HG03064 (cell line): ENCODE results near the gene CCDC9B.

Source experiments
- ATAC-seq: cut with Tn5 transposase; IDR thresholded peaks from one replicate; pipeline ENCODE4 v1.9.1; 2021; ENCODE audit warnings: low read depth; ENCODE audit not compliant: unreplicated experiment

Gene CCDC9B

DNA sequence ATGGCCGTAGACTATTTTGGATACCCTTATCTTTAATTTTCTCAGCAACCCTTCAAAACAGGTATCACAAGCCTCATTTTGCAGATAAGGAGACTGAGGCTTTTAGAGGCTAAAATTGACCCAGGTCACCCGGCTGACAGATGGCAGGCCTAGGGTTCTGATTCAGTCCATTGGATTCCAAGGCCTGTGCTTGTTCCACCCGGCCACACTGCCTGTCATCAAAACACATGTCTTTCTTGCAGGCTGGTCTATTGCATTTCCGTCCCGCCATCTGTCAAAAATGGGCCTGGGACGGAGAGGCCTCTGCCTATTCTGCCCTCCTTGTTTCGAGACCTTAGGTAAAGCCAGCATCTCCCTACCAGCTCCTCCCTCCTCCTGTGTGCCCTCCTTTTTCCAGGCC lies 9.1 kb downstream of the CCDC9B start:
- no peak for ATAC-seq

DNA sequence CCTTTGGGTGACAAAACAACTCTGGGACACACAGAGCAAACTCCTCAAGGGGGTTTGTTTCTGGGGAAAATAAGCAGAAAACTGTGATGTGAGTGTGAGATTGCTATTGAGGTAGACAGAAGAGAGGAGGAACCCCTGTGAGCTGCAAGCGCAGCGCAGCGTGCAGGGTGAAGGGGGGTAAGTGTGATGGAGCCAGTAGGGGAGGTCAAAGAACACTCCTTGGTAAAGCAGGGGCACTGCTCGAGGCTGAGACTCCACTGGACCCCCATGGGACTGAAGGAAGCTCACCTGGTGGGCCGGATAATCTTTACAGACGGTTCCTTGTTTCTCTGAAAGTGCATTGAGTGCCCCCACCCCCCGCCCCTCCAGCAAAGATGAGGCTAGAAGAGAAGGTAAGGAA lies 9.7 kb downstream of the CCDC9B start:
- ATAC-seq, result no peak

DNA sequence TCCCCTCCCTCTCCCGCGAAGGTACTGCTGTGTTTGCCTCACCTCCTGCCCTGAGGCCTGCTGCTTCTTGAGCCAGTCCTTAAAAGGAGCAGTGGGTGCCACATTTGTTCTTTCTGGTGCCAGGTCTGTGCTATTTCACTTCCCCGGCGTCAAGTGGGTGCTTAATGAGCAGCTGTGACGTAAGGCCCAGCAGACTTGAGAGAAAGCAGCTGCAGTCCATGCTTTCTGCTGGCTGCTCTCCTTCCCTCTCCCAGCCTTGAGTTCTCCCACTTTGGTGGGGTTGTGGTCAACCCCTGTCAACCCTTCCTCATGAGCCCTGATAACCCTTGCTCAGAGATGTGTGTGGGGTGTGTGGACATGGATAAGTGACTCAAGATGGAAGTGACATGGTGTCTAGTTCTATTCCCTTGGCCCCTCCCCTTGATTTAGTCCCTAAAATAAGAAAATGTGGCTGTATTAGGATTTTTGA lies 10.3 kb downstream of the CCDC9B start:
- ATAC-seq, result no peak

DNA sequence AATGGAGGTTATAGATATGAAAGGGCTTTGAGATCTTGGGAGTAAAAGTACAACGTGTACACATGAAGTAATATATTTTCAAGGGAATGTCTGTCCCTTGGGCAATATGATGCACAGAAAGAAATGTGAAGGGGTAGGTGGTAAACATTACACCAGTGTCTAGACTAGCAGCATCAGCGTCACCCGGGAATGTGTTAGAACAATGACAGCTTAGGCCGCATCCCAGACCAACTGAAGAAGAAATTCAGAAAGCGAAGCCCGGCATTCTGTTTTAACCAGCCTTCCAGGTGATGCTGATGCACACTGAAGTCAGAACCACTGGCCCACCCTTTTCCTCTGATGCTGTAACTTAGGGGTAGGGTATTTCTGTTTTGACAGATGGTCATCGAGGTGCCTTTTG lies 10.9 kb downstream of the CCDC9B start:
- no peak for ATAC-seq

DNA sequence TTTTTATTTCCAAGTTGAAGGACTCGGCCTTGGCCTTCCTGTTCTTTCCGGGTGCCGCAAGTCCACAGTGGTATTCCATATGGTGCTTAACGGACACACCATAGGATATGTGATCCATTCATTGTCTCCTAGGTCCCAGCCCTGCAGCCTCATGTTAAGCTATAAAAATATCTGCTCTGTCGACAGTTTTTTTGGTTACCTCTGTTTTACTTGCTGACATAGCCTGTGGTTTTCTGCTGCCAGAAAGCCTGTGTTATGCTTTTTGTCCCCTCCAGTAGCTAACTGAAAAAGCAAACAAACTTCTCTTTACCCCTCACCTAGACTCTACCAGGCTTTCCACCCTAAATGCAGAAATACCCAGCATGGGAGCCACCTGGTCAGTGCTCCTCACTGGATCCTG lies 12.0 kb downstream of the CCDC9B start:
- ATAC-seq, result no peak

DNA sequence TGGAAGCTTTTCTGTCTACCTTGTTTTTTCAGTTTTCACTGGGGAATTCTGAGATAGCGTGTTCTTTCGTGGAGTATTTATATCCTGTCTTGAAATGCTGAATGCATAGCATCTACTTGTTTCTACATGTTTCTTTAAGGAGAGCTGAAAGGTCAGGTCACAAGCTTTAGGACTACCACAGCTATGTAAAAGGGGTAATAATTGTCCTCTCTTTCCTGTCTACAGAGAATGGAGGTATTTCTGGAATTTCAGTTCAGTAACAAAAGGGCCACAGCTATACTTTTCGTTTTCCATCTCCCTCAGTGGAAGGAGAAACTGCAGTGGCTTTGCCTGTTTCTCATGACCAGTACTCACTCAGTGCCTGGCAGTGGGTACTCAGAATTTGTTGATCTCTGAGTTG lies 12.6 kb downstream of the CCDC9B start:
- ATAC-seq, result no peak

DNA sequence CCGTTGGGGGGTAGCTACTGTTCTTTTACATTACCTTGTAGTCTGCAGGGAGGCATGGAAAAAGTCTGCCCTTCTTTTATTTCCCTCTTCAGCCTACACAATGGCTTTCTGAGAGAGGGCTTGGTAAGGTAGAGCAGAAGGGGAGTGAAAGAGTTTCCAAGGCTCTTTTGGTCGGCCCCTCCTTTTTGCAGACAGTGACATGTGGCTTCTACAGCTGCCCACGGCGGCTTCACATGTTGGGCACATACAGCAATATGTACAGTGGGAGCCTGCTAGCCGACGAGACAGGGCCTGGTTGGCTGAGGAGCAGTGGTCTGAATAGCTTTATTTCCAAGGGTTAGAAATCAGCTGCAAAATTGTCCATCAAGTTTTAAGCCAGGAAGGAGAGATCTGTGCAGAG lies 13.3 kb downstream of the CCDC9B start:
- ATAC-seq, result no peak

DNA sequence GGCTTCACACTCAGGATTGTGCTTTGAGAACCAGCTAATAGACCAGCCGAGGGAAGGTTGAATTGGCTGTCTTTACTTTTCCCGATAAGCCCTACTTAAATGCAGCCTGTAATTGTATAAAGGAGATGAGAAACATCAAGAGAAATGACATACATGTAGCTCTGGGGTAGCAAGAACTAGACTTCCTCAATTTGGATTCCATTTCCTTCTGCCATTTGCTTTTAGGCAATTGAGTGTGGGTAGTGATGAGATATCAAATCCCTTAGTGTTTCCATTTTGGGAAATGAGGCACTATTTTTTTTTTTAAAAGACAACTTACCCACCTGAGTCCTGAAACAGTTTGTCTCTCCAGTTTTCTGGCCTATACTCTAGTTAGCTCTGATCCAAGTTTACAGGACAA lies 15.0 kb downstream of the CCDC9B start:
- ATAC-seq, result no peak

DNA sequence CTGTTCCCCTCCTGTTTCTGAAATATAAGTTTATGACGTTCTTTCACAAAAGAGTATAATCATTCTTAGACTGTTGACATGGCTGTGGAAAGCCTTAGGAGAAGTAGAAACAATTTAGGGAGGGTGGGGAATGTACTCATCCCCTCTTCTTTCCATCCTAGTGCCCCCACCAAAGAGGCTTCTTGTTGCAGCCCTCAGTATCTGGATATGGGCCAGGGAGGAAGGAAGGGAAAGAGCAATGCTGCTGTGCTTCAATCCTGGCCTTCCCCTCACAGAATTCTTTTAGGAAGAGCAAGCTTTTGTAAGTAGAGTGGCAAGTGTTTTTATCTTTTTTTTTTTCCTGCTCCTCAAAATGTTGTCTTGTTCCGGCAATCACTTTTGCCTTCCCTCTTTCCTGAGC lies 15.6 kb downstream of the CCDC9B start:
- ATAC-seq, result no peak

DNA sequence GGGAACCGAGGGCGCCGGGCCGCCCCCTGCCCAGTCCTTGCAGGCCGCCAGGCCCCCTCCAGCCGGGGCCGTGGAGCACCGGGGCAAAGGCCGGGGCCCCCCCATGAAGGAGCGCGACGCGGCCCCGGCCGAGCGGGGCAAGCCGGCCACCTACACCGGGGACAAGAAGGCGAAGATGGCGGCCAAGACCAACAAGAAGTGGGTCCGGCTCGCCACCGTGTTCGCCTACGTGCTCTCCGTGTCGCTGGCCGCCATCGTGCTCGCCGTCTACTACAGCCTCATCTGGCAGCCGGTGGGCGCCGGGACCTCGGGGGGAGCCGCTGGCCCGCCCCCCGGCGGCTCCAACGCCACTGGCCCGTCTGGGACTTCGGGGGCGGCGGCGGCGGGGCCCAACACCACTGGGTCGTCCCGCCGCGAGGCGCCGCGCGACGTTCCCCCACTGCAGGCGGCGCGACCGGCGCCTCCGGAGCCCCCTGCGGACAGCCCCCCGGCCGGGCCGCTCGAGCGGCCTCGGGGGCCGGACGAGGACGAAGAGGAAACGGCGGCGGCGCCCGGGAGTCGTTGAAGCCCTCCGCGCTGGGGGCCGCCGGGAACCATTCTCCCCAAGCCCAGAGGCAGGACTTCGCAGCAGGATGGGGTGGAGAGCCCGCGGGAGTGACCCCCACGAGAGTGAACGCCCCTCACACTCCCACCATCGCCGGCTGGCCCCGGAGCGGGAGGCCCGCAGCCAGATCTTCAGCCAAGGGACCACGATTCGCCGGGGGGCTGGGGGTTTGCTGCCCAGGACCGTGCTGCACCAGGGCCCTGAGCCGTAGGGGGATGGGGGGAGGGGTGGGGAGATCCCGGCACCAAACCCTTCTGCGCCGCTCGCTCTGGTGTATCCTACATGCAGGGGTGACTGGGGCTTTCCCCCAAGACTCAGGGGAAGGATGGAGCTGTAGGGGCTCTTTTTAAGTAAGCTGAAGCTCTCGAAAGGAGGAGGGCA lies 16.5 kb downstream of the CCDC9B start:
- peak; percentile 8 for ATAC-seq

DNA sequence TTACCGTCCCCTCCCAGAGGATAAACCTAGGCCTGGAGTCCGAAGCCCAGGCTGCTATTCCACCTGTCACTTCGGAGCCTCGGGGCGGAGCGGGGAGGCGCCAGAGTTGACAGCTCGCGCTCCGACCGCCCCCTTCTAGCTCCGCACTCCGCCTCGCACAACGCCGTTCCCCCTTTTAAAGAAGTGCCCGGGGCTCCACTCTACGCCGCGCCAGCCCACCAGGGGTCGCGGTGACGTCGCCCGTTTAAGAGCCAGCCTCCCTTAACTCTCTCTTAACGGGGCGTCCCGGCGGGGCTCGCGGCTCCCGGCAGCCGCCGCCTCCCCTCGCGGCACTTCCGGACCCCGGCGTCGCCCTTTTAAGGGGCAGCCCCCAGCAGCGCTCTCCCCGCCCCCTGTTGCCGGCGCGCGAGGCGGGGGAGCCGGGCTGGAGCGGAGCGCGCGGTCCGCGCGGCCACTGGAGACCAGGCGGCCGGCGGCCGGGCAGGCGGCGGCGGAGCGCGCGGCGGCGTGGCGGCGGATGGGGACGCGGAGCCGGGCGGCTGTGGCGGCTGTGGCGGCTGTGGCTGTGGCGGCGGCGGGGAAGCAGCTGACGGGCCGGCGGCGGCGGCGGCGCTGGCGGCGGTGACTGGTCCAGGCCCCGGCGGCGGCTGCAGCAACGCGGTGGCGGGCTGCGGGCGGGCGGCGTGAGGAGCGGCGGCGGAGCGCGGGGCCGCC lies 17.3 kb downstream of the CCDC9B start, which contains the start of gene INAFM2:
Gene INAFM2 (plus strand): TSS at position 454 of the 714 bp plus-strand sequence. CDS start 364 bp downstream, outside the sequence.
- peak; percentile 84 for ATAC-seq

DNA sequence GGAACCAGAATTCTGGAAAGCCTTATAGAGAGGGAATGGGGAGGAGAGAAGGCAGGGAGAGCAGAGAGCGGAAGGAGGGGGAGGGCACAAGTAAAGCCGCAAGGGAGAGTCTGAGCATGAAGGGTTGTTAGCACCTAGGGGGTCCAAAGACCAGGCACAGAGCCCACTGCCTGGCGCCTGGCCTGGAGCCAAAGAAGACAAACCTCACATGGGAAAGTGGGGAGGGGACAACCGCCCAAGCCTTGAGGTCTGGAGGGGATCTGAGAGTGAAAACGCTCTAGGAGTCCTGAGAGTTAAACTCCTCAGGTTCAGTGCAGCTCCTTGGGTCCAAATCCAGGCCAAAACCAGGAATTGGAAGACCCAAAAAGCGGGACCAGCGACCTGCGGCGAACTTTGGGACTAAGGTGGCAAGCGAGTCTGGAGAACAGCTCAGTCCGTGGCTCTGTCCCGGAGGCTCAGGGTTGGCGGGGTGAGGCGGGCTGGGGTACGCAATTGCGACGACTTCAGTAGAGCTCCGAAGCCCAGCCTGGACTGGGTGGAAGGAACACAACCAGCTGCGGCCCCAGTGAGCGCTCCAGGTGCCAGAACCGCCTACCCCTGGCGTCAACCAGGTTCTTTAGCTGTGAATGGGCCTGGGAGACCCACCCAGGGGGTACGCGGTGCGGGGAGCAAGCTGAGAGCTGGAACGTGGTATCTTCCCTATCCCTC lies 18.1 kb downstream of the CCDC9B start:
- ATAC-seq, result no peak

DNA sequence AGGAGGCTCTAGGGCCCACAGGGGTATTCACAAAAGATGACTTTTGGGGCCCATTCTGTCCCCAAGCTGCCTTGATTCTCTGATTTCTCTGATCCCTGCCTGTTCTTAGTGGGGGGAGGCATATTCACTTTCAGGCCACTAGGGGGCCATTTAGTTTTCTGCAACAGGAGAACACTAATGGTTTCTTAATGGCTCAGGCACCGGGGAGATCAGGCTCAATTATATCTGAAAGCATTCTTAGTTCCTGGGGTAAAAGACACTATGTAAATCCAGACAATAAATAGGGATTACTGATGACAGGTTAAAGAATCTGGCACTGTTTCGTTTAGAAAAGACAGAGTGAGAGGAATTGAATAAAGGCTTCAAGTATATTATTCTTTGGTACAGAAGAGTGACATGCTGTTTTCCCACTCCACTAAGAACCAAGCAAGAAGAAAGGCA lies 19.8 kb downstream of the CCDC9B start:
- no peak for ATAC-seq

DNA sequence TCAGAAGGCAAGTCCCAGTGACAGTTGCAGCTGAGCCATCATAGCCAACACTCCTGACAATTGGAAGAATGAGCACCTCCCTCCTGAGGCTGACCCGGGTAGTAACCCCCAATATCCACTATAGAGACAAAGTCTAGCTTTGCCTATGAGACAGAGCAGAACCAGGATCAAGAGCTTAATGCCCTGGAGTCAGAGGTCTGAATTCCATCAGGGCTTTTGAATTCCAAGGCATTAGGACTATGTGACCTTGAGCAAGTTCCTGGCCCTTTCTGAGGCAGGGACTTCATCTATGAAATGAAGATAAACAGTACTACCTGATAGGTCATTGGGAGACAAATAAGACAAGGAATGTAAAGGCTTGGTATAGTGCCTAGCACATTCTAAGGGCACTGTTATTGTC lies 20.3 kb downstream of the CCDC9B start:
- ATAC-seq, result no peak

DNA sequence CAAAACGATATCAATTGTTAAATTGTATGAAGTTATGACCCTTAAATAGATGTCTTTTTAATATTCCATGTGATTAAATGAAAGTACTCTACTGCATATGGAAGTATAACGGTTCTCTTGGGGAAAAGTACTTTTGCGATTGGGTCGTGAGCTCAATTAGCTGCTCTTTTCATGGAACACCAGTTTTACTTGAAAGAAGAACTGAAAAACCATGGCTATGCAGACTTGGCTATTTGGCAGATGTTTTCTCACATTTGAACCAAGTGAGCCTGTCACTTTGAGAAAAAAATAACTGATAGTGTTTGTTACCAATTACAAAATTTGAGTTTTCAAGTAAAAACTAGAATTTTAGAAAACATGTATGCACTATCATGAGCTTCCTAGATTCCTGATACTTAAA lies 23.2 kb downstream of the CCDC9B start:
- no peak for ATAC-seq

DNA sequence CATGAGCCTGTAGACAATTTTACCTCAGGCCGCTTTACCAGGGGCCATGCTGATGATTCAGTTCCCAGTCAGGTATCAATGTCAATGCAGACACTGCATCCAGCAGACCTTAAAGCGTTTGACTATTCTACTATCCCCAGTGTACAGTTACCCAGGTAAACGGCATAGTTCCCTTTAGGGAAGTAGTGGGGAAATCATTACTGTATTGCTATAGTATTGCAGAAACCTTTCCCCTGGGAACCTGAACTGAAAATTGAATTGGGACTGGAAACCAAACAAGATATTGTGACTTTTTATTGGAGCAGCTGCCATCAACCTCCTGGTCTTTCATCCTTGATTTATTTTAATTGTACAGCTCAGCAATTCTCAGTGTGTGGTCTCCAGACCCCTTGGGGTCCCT lies 23.8 kb downstream of the CCDC9B start:
- no peak for ATAC-seq

DNA sequence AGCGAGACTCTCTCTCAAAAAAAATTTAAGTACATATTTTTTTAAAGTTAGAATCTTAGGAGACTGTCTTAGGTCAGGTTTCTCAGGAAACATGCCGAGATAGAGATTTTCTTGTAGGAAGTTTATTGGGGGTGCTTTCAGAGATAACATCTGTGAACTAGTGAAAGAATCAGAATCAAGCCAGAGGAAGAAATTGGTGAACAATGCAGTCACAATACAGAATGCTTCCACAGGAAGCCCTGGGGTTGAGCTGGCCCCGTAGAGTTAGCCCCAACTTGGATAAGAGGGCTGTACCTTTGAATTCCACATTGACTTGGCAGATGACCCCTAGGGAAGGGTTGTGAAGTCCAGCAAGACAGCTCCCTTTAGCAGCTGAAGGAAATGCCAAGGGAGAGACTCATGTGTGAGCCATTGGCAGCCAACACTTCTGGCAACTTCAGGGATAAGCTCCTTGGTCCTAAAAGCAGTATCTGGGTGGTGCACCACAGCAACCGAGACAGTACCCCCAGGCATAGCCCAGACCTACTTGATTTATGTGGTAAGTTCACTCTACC lies 25.9 kb downstream of the CCDC9B start:
- no peak for ATAC-seq

DNA sequence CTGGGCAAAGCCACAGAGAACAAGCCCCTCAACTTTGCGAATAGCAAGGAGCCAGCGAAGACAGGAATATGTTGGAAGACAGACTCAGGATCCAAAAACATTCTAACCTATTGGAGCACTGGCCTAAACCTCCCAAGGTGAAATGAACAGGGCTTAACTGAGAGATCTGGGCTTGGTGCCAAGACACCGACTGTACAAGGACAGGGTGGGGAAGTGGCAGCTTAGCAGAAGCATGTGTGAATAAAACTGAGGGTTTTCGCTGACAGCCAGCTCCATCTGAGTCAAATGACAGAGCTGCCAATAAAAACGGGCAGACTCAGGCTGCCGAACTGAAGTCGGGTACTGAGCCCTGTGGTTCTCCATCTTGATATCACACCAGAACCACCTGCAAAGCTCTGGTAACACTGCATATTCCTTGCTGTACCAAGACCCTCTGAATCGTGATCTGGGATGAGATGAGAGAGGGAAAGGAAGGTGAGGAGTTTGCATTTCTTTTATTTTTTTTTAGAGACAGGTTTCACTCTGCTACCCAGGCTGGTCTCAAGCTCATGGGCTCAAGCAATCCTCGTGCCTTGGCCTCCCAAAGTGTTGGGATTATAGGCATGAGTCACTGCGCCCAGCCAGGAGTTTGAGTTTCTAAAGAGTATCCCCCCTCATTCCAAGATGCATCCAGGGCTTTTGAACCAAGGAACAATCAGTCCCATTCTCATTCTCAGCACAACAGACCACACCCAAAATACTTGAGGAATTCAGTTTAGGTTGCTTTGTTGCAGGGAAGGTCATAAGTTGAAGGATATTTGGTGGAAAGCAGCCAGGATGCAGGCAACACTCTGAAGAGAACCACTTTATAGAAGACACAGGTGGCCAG lies 27.0 kb downstream of the CCDC9B start:
- no peak for ATAC-seq

DNA sequence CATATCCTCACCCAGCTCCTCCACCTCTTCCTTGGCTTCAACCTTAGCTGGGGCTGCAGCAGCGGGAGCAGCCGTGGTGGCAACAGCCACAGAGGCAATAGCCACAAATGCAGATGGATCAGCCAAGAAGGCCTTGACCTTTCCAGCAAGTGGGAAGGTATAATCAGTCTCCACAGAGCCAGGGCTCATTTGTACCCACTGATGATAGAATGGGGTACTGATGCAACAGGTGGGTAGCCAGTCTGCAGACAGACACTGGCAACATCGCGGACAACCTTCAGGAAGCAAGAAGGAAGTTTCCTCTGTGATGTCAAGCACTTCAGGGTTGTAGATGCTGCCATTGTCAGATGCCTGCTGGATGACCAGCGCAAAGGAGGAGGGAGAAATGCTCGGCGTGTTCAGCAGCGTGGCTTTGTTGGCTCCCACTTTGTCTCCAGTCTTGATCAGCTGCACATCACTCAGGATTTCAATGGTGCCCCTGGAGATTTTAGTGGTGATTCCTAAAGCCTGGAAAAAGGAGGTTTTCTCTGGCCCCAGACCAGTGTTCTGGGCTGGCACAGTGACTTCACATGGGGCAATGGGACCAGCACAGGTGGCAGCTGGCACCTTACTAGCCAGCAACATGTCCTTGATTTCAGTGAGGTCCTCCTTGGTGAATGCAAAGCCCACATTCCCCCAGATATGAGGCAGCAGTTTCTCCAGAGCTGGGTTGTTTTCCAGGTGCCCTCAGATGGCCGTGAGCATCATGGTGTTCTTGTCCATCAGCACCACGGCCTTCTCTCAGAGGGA lies 28.2 kb downstream of the CCDC9B start:
- ATAC-seq, result no peak
